HEK293 (cell line): ENCODE results near the gene VHLL.
A peak's percentile ranks its signal among the peaks of the same experiment; 100 is the strongest.

Experiments
- BCL11A ChIP-seq: fragments of 450-650 bp; formaldehyde crosslinking; IDR thresholded peaks from 2 replicates; pipeline ENCODE4 v1.5.1; 2016; ENCODE audit warnings: low read depth, missing biosample characterization, missing genetic modification characterization
- GFI1B ChIP-seq: fragments of 450-650 bp; formaldehyde crosslinking; IDR thresholded peaks from 2 replicates; pipeline ENCODE4 v1.5.1; 2016; ENCODE audit warnings: missing biosample characterization, missing genetic modification characterization
- GLI4 ChIP-seq: fragments of 450-650 bp; formaldehyde crosslinking; IDR thresholded peaks from 2 replicates; pipeline ENCODE4 v1.5.1; 2016; ENCODE audit warnings: missing biosample characterization, missing genetic modification characterization
- KLF7 ChIP-seq: fragments of 450-650 bp; formaldehyde crosslinking; IDR thresholded peaks from 2 replicates; pipeline ENCODE4 v1.5.1; 2016; ENCODE audit warnings: missing biosample characterization, missing genetic modification characterization, borderline replicate concordance
- KLF9 ChIP-seq: fragments of 450-650 bp; formaldehyde crosslinking; IDR thresholded peaks from 2 replicates; pipeline ENCODE4 v1.5.1; 2016; ENCODE audit warnings: missing biosample characterization, missing genetic modification characterization, low read depth
- MYNN ChIP-seq: fragments of 450-650 bp; formaldehyde crosslinking; IDR thresholded peaks from 2 replicates; pipeline ENCODE4 v1.5.1; 2016; ENCODE audit warnings: missing biosample characterization, missing genetic modification characterization, borderline replicate concordance
- SP3 ChIP-seq: fragments of 450-650 bp; formaldehyde crosslinking; IDR thresholded peaks from 2 replicates; pipeline ENCODE4 v1.5.1; 2016; ENCODE audit warnings: missing biosample characterization, missing genetic modification characterization
- ZFP3 ChIP-seq: fragments of 450-650 bp; formaldehyde crosslinking; IDR thresholded peaks from 2 replicates; pipeline ENCODE4 v1.5.1; 2016; ENCODE audit warnings: low read depth, missing biosample characterization, missing genetic modification characterization
- ZNF132 ChIP-seq: fragments of 450-650 bp; formaldehyde crosslinking; IDR thresholded peaks from 2 replicates; pipeline ENCODE4 v1.5.1; 2017; ENCODE audit warnings: missing biosample characterization, missing genetic modification characterization, borderline replicate concordance
- ZNF157 ChIP-seq: fragments of 450-650 bp; formaldehyde crosslinking; IDR thresholded peaks from 2 replicates; pipeline ENCODE4 v1.5.1; 2016; ENCODE audit warnings: missing biosample characterization, missing genetic modification characterization
- ZNF174 ChIP-seq: fragments of 450-650 bp; formaldehyde crosslinking; IDR thresholded peaks from 2 replicates; pipeline ENCODE4 v1.5.0; 2017; ENCODE audit warnings: missing biosample characterization, mild to moderate bottlenecking, missing genetic modification characterization
- ZNF2 ChIP-seq: fragments of 450-650 bp; formaldehyde crosslinking; IDR thresholded peaks from 2 replicates; pipeline ENCODE4 v1.5.1; 2016; ENCODE audit warnings: missing biosample characterization, missing genetic modification characterization
- ZNF24 ChIP-seq: fragments of 450-650 bp; formaldehyde crosslinking; IDR thresholded peaks from 2 replicates; pipeline ENCODE4 v1.5.1; 2016; ENCODE audit warnings: missing biosample characterization, missing genetic modification characterization
- ZNF324 ChIP-seq: fragments of 450-650 bp; formaldehyde crosslinking; IDR thresholded peaks from 2 replicates; pipeline ENCODE4 v1.5.1; 2016; ENCODE audit warnings: missing biosample characterization, missing genetic modification characterization
- ZNF366 ChIP-seq: fragments of 450-650 bp; formaldehyde crosslinking; conservative IDR thresholded peaks from 2 replicates; pipeline ENCODE4 v1.5.1; 2016; ENCODE audit warnings: missing biosample characterization, missing genetic modification characterization
- ZNF391 ChIP-seq: fragments of 450-650 bp; formaldehyde crosslinking; IDR thresholded peaks from 2 replicates; pipeline ENCODE4 v1.5.1; 2016; ENCODE audit warnings: low read depth, missing biosample characterization, missing genetic modification characterization, borderline replicate concordance
- ZNF473 ChIP-seq: fragments of 450-650 bp; formaldehyde crosslinking; IDR thresholded peaks from 2 replicates; pipeline ENCODE4 v1.5.1; 2017; ENCODE audit warnings: missing biosample characterization, missing genetic modification characterization
- ZNF48 ChIP-seq: fragments of 450-650 bp; formaldehyde crosslinking; IDR thresholded peaks from 2 replicates; pipeline ENCODE4 v1.5.1; 2016; ENCODE audit warnings: missing biosample characterization, missing genetic modification characterization
- ZNF521 ChIP-seq: fragments of 450-650 bp; formaldehyde crosslinking; IDR thresholded peaks from 2 replicates; pipeline ENCODE4 v1.5.1; 2017; ENCODE audit warnings: missing biosample characterization, mild to moderate bottlenecking, missing genetic modification characterization
- ZNF548 ChIP-seq: fragments of 450-650 bp; formaldehyde crosslinking; IDR thresholded peaks from 2 replicates; pipeline ENCODE4 v1.5.1; 2016; ENCODE audit warnings: missing biosample characterization, missing genetic modification characterization
- ZNF701 ChIP-seq: fragments of 450-650 bp; formaldehyde crosslinking; IDR thresholded peaks from 2 replicates; pipeline ENCODE4 v1.5.1; 2016; ENCODE audit warnings: missing biosample characterization, missing genetic modification characterization
- ZNF777 ChIP-seq: fragments of 450-650 bp; formaldehyde crosslinking; IDR thresholded peaks from 2 replicates; pipeline ENCODE4 v1.5.1; 2017; ENCODE audit warnings: missing biosample characterization, missing genetic modification characterization, borderline replicate concordance
- ZNF785 ChIP-seq: fragments of 450-650 bp; formaldehyde crosslinking; IDR thresholded peaks from 2 replicates; pipeline ENCODE4 v1.5.1; 2016; ENCODE audit warnings: missing biosample characterization, missing genetic modification characterization
- TF ChIP-seq, protein P1 (sequence below): fragments of 450-650 bp; formaldehyde crosslinking; IDR thresholded peaks from 2 replicates; pipeline ENCODE4 v1.5.1; 2016; ENCODE audit warnings: missing biosample characterization, missing genetic modification characterization, borderline replicate concordance
- TF ChIP-seq, protein P2 (sequence below): fragments of 450-650 bp; formaldehyde crosslinking; IDR thresholded peaks from 2 replicates; pipeline ENCODE4 v1.5.1; 2017; ENCODE audit warnings: missing biosample characterization, missing genetic modification characterization
- TF ChIP-seq, protein P3 (sequence below): fragments of 450-650 bp; formaldehyde crosslinking; IDR thresholded peaks from 2 replicates; pipeline ENCODE4 v1.5.1; 2017; ENCODE audit warnings: missing biosample characterization, missing genetic modification characterization
- TF ChIP-seq, protein P4 (sequence below): fragments of 450-650 bp; formaldehyde crosslinking; IDR thresholded peaks from 2 replicates; pipeline ENCODE4 v1.5.1; 2016; ENCODE audit warnings: missing biosample characterization, missing genetic modification characterization
- TF ChIP-seq, protein P5 (sequence below): fragments of 450-650 bp; formaldehyde crosslinking; IDR thresholded peaks from 2 replicates; pipeline ENCODE4 v1.5.1; 2017; ENCODE audit warnings: missing biosample characterization, missing genetic modification characterization

Gene VHLL

DNA sequence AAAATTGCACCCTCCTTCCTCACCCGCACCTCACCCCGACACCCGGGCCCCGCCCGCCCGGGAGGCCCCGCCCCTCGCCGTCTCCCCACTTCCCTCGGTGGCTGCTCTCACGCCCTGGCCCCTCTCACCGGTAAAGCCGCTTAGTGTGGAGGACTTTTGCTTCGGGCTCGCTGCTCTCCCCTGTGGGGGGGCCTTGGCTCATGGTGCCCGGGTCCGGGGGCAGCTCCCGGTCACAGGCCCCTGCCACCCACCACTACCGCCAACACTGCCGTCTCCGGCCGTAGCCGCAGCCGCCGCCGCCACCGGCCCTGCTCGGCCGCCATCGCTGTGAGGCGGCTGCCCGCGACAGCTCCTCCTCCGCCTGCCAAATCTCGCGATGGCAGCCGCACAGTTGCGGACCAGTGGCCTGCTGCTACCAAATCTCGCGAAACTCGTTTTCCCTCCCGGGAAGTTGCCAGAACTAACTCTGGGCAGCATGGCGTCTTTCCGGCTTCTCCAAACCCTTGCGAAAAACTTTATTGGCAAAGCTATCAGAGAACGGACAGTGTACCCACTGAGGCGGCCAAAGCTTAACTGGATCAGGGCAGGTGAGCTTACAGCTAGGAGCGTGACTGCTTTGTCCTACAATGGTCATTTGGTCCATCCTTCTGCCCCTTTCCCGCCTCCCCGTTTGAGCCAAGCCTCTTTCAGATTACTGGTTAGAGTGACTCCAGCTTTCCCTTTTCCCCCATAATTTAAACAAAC lies 16.5 kb downstream of the VHLL start, which contains the start of gene SMG5 (continued):
- TF ChIP-seq KLF7 (tag by site-specific recombination) = peak; percentile 89; the same call in 1 of the 2 replicates
- TF ChIP-seq ZNF48 (tag by site-specific recombination) = no peak
- TF ChIP-seq, protein P1, sequence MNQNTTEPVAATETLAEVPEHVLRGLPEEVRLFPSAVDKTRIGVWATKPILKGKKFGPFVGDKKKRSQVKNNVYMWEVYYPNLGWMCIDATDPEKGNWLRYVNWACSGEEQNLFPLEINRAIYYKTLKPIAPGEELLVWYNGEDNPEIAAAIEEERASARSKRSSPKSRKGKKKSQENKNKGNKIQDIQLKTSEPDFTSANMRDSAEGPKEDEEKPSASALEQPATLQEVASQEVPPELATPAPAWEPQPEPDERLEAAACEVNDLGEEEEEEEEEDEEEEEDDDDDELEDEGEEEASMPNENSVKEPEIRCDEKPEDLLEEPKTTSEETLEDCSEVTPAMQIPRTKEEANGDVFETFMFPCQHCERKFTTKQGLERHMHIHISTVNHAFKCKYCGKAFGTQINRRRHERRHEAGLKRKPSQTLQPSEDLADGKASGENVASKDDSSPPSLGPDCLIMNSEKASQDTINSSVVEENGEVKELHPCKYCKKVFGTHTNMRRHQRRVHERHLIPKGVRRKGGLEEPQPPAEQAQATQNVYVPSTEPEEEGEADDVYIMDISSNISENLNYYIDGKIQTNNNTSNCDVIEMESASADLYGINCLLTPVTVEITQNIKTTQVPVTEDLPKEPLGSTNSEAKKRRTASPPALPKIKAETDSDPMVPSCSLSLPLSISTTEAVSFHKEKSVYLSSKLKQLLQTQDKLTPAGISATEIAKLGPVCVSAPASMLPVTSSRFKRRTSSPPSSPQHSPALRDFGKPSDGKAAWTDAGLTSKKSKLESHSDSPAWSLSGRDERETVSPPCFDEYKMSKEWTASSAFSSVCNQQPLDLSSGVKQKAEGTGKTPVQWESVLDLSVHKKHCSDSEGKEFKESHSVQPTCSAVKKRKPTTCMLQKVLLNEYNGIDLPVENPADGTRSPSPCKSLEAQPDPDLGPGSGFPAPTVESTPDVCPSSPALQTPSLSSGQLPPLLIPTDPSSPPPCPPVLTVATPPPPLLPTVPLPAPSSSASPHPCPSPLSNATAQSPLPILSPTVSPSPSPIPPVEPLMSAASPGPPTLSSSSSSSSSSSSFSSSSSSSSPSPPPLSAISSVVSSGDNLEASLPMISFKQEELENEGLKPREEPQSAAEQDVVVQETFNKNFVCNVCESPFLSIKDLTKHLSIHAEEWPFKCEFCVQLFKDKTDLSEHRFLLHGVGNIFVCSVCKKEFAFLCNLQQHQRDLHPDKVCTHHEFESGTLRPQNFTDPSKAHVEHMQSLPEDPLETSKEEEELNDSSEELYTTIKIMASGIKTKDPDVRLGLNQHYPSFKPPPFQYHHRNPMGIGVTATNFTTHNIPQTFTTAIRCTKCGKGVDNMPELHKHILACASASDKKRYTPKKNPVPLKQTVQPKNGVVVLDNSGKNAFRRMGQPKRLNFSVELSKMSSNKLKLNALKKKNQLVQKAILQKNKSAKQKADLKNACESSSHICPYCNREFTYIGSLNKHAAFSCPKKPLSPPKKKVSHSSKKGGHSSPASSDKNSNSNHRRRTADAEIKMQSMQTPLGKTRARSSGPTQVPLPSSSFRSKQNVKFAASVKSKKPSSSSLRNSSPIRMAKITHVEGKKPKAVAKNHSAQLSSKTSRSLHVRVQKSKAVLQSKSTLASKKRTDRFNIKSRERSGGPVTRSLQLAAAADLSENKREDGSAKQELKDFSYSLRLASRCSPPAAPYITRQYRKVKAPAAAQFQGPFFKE (tag by site-specific recombination) = no peak
- peak; percentile 93 for TF ChIP-seq ZNF24
- TF ChIP-seq ZNF785 = 0 out of 2 replicates have a peak, but pooled peaks have one; percentile 73
- TF ChIP-seq ZNF473 = no peak
- TF ChIP-seq ZNF2 (tag by site-specific recombination) = peak; percentile 86; the same call in 1 of the 2 replicates
- no peak for TF ChIP-seq MYNN (tag by site-specific recombination)
- TF ChIP-seq, protein P2, sequence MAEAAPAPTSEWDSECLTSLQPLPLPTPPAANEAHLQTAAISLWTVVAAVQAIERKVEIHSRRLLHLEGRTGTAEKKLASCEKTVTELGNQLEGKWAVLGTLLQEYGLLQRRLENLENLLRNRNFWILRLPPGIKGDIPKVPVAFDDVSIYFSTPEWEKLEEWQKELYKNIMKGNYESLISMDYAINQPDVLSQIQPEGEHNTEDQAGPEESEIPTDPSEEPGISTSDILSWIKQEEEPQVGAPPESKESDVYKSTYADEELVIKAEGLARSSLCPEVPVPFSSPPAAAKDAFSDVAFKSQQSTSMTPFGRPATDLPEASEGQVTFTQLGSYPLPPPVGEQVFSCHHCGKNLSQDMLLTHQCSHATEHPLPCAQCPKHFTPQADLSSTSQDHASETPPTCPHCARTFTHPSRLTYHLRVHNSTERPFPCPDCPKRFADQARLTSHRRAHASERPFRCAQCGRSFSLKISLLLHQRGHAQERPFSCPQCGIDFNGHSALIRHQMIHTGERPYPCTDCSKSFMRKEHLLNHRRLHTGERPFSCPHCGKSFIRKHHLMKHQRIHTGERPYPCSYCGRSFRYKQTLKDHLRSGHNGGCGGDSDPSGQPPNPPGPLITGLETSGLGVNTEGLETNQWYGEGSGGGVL (tag by site-specific recombination) = 0 out of 2 replicates have a peak, but pooled peaks have one; percentile 24
- no peak for TF ChIP-seq ZNF157
- TF ChIP-seq, protein P3, sequence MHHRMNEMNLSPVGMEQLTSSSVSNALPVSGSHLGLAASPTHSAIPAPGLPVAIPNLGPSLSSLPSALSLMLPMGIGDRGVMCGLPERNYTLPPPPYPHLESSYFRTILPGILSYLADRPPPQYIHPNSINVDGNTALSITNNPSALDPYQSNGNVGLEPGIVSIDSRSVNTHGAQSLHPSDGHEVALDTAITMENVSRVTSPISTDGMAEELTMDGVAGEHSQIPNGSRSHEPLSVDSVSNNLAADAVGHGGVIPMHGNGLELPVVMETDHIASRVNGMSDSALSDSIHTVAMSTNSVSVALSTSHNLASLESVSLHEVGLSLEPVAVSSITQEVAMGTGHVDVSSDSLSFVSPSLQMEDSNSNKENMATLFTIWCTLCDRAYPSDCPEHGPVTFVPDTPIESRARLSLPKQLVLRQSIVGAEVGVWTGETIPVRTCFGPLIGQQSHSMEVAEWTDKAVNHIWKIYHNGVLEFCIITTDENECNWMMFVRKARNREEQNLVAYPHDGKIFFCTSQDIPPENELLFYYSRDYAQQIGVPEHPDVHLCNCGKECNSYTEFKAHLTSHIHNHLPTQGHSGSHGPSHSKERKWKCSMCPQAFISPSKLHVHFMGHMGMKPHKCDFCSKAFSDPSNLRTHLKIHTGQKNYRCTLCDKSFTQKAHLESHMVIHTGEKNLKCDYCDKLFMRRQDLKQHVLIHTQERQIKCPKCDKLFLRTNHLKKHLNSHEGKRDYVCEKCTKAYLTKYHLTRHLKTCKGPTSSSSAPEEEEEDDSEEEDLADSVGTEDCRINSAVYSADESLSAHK (tag by site-specific recombination) = peak; percentile 62; the same call in 1 of the 2 replicates
- TF ChIP-seq ZNF548 = no peak
- peak; percentile 64; the same call in 1 of the 2 replicates for TF ChIP-seq GLI4 (tag by site-specific recombination)
- no peak; the same call in 1 of the 2 replicates for TF ChIP-seq GFI1B
- peak; percentile 78 for TF ChIP-seq KLF9 (tag by site-specific recombination)
- no peak for TF ChIP-seq ZNF174 (tag by site-specific recombination)
- no peak for TF ChIP-seq ZNF777 (tag by site-specific recombination)
- no peak for TF ChIP-seq BCL11A
- no peak for TF ChIP-seq ZFP3 (tag by site-specific recombination)
- TF ChIP-seq ZNF701 = no peak
- peak; percentile 96 for TF ChIP-seq ZNF324 (tag by site-specific recombination)
- no peak; the same call in 1 of the 2 replicates for TF ChIP-seq ZNF366 (tag by site-specific recombination)
- no peak for TF ChIP-seq ZNF132 (tag by site-specific recombination)
- 0 out of 2 replicates have a peak, but pooled peaks have one; percentile 70 for TF ChIP-seq ZNF391
- TF ChIP-seq, protein P4, sequence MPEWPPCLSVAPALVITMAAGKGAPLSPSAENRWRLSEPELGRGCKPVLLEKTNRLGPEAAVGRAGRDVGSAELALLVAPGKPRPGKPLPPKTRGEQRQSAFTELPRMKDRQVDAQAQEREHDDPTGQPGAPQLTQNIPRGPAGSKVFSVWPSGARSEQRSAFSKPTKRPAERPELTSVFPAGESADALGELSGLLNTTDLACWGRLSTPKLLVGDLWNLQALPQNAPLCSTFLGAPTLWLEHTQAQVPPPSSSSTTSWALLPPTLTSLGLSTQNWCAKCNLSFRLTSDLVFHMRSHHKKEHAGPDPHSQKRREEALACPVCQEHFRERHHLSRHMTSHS (tag by site-specific recombination) = no peak
- TF ChIP-seq SP3 (tag by site-specific recombination) = peak; percentile 92
- TF ChIP-seq, protein P5, sequence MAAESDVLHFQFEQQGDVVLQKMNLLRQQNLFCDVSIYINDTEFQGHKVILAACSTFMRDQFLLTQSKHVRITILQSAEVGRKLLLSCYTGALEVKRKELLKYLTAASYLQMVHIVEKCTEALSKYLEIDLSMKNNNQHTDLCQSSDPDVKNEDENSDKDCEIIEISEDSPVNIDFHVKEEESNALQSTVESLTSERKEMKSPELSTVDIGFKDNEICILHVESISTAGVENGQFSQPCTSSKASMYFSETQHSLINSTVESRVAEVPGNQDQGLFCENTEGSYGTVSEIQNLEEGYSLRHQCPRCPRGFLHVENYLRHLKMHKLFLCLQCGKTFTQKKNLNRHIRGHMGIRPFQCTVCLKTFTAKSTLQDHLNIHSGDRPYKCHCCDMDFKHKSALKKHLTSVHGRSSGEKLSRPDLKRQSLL (tag by site-specific recombination) = peak; percentile 21; the same call in 1 of the 2 replicates
- no peak for TF ChIP-seq ZNF521 (tag by site-specific recombination)
